Measurements from ENCODE around the gene TP63. TPM values are rescaled to one million over a fixed set of nuclear protein-coding genes. Genes with fewer than 3 reads are reported as not detected.
A peak's percentile ranks its signal among the peaks of the same experiment; 100 is the strongest.

The TP63 gene
- total RNA-seq, 1 donor from 2014 or later: 0.05 TPM

DNA sequence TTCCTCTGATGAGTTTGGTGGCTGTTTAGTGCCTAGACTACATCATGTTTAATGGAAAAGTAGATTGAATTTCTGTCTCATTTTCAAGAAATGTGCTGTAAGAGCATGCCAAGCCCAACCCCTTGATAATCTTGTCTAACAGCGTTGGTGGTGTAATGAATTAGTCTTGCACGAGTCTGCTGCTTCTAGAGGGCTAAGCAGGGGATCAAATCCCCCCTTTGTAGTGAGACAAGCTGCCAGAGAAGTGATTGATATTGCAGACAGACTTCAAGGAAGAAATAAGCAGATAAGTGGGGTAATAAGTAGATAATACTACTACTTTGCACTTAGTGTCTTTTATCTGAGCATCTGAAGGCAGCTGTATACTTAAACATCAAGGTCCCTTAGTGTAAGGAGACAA is 141.4 kb downstream of the TP63 start:
- DNase-seq (ENCODE audit: low spot score) (no peak), ATAC-seq (no peak)

DNA sequence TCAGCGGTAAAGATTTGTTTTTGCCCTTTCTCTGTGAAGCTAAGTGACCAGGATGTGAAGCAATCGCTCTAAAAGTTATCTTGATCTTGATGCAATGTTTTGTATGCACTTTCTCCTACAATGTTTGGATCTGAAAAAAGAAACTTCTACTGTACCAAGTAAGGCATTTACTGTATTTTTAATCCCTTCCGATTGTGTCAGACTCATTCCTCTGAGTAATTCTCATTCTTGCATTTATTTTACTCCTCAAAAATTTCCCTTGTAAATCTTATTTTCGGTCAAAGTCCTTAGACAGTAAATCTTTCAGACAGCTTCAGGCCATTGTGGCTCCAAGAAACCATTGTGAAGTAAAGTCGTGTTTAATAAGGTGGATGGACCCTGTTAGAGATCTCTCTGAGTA is 141.9 kb downstream of the TP63 start:
- ATAC-seq (peak; percentile 67), DNase-seq (ENCODE audit: low spot score) (no peak)

DNA sequence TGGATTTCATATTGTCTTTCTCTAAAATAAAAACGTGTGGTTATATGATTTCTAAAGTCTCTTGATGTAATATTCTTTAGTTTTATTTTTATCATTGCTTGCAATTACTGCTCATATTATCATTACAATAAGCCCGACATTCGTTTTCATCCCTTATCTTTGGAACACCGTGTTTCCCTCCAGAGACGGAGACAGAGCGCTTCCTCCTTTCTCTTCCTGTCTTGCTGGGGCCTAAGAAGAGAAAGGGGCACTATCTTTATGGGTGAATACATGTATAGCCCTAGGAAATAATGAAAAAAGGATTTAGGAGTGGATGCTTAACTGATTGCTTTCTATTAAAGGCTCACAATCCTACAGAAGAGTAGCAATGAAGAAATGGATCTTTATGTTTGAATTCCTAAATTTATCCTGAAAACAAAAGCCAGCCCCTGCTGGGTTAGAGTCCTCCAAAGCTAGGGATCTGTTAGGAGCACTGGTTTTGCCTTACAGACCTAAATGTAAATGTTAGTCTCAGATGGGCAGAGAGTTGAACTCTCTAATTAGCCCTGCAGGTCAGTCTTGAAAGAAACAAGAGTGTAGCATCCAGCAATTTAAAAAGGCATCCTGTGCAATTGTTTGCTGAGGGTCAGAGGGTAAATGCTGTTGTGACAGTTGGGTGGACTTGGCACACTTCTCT is 145.1 kb downstream of the TP63 start:
- no peak for ATAC-seq
- no peak for DNase-seq (ENCODE audit: low spot score)

GRCh38 chr3:189778340-189778950 is 147.3 kb downstream of the TP63 start:
- no peak for DNase-seq (ENCODE audit: low spot score)

DNA sequence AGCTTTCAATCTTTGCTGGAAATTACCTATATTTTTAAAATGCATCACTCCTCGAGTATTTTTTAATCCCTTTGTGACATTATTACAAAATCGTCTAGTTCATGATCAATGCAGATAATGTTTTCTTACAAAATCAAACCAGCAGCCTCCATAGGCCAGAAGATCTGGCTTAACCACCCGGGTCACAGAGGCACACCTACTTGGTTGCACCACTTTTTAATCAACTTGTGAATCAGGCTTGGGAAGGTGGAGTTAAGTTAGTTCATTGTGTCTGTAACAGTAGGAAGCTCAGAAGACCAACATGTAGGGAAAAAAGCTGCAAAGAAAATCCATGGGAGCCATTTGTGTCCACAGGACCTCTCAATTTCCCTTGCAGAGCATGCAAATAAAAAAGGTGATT is 148.0 kb downstream of the TP63 start:
- ATAC-seq: no peak
- DNase-seq (ENCODE audit: low spot score): no peak

More at GRCh38 chr3:189778340-189778950, 147.3 kb downstream of the TP63 start:
- no peak for ATAC-seq

DNA sequence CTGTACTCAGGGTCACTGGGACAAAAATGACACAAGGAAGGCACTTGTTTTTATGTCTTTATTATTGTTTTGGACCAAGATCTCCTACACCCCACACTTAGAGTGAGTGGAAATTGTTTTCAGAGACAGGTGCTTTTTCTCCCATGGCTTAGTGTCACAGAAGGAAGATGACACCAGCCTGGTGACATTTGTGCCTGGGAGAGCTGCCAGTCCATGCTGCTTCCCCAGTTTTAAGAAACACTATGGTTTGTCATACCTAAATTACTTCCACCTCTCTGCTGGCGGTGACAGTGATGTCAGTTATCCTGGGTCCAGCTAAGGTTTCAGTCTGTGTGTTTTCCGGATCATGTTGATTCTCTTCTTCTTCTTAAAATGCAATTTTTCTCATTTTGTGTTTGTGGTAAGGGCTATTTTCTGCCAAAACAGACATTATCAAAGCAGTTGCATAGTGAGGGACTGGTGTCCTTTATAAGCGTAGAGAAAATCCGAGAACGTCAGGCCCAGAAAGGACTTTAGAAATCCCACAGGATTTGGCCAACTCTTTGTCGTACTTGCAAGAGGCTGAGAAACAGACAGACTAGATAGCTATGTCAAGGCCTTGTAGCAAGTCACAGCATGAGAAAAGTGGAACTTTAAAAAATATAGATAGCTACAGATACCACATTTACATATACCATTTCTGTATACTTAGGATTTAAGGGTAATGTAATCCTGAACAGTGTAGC is 149.5 kb downstream of the TP63 start:
- DNase-seq (ENCODE audit: low spot score) (no peak), ATAC-seq (no peak)

DNA sequence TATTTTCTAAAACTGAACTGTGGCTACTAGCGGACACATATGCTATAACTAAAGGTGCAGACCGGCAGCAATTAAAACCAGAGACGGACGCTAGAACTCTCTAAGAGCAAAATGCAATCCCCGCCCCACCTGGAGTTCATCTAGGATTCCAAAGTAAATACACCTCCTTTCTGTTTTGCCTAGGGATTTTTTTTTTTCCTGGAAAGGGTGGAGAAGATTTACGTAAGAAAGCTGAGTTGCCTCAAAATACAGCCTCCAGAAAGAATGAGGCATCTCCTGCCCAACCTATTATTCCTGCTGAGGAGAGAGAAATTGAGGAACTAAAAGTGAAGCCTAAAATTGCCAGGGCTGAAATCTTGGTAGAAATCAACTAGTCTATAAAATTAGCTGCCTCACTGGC is 150.2 kb downstream of the TP63 start:
- no peak for ATAC-seq
- DNase-seq (ENCODE audit: low spot score): no peak

GRCh38 chr3:189786479-189787064 is 155.4 kb downstream of the TP63 start:
- no peak for DNase-seq (ENCODE audit: low spot score)
- no peak for ATAC-seq

DNA sequence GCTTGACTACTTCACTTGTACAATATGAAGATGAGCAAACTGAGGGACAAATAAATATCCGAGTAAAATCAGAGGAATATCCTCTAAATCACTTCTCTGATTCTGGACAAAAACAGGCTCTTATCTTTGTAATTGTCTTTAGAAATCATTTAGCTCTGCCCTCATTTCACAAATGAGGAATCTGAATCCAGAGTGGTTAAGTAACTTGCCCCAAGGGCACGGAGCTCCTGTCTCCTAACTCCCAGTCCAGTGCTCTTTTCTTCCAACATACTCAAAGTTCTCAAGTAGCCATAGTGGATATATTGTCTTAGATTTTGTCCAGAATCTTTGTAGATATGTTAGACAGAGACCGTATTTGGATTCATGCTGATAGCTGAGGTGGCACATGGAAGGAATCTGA is 156.0 kb downstream of the TP63 start:
- DNase-seq (ENCODE audit: low spot score): no peak

DNA sequence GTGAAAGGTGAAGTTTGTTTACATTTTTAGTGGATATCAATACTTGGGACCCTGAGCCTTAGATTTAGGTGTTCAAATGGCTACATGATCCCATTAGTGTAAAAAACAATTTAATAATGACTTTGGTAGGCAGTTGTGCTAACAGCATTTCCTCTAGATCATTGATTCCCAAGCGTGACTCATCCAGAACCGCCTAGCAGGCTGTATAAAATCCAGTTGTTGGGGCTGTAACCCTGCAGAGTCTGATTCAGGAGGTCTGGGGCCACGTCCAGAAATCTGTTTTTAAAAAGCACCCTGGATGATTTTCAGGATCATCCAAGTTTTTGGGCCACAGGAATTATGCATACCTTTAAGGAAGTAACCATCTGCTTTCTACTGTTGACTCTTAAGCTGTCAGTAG is 156.4 kb downstream of the TP63 start:
- no peak for DNase-seq (ENCODE audit: low spot score)
- ATAC-seq: no peak

More for the DNA sequence above, 156.0 kb downstream of the TP63 start:
- no peak for ATAC-seq

DNA sequence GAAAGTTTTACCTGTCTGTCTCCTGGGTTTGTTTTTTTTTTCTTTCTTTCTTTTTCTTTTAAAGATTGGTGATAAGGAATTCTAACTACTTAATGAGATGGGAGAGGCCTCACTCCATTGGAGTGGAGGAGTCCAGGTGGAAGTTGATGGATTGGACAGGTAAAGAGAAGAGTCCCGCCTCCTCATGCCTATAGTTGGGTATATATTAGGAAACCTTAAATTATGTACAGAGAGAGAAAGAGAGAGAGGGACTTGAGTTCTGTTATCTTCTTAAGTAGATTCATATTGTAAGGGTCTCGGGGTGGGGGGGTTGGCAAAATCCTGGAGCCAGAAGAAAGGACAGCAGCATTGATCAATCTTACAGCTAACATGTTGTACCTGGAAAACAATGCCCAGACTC is 158.2 kb downstream of the TP63 start:
- no peak for DNase-seq (ENCODE audit: low spot score)
- ATAC-seq: no peak

- DNase-seq (ENCODE audit: low spot score): no peak
- ATAC-seq: no peak
Measured at GRCh38 chr3:189790658-189791057, 159.5 kb downstream of the TP63 start.

DNA sequence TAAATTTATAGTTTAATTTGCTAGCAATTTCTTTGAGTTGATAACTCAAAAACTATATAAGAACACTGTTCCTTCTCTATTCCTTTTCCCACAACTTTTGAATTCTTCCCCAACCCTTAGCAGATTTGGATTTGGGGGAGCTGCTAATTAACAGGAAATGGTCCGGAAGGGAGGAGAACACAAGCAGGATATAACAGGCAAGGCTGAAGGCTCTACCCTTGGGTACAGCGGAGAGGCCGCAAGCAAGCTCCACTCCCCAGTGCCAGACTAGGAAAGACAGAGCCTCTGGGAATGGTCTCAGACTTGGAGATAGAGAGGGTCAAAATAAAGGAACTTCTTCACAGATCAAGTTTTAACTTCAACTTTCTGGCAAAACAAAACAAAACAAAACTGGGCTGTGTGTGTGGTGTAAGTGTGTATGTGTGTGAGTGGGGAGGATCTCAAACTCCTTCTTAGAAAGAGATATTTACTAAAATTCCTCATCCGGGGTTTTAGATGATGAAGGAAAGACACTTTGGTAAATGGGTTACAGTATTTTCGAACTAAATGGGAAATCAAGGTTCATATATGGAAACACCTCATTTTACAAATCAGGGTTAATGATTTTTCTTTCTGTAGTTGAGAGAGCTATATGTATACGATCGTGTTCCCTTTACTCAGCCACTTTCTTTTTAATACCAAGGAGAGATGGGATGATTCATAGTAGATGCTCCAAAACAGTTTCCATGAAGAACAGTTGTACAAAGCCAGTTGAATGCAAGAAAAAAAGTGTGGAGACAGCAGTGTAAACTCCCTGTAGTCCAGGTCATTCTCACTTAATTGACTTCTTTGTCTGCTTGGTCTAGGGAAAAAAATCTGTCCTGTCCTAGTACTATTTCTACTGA is 161.1 kb downstream of the TP63 start:
- ATAC-seq: no peak
- no peak for DNase-seq (ENCODE audit: low spot score)

- DNase-seq (ENCODE audit: low spot score) (no peak), ATAC-seq (no peak)
Measured at GRCh38 chr3:189794518-189794917, 163.3 kb downstream of the TP63 start.

GRCh38 chr3:189797103-189797750 is 166.0 kb downstream of the TP63 start:
- no peak for ATAC-seq
- DNase-seq (ENCODE audit: low spot score): no peak

GRCh38 chr3:189799366-189799765 is 168.2 kb downstream of the TP63 start:
- DNase-seq (ENCODE audit: low spot score) (no peak), ATAC-seq (no peak)

DNA sequence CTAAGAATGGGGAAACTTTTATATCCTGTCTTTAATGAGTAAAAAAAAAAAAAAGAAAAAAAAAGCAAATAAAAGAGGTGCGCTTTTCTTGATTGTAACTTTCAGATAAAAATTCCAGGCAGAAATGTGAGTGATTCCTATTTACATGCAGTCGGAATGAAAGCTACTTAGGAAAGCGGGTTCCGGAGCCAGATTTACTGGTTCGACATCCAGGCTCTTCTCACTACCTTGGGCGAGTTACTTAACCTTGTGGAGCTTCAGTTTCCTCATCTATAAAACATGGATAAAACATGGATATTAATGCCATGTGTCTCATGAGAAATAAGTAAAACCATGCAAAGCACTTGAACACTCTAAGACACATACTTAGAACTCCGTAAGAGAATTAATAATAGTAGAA is 169.2 kb downstream of the TP63 start:
- ATAC-seq (no peak), DNase-seq (ENCODE audit: low spot score) (no peak)

DNA sequence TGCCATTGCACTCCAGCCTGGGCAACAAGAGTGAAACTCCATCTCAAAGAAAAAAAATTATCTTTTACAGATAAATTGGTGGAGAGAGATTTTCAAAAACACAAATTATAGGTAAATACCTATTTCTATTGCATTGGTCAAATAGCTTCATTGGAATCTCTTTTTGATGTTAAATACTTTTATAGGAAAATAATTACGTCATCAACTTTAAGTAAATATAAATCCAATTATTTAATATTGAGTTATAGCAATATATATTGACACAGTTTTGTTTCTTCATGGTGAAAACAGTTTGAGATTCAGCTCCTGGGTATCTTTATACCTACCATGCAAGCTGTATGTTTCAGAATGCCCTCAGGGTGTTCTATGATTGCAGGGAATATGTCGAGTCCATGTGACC is 172.1 kb downstream of the TP63 start:
- no peak for ATAC-seq
- no peak for DNase-seq (ENCODE audit: low spot score)

DNA sequence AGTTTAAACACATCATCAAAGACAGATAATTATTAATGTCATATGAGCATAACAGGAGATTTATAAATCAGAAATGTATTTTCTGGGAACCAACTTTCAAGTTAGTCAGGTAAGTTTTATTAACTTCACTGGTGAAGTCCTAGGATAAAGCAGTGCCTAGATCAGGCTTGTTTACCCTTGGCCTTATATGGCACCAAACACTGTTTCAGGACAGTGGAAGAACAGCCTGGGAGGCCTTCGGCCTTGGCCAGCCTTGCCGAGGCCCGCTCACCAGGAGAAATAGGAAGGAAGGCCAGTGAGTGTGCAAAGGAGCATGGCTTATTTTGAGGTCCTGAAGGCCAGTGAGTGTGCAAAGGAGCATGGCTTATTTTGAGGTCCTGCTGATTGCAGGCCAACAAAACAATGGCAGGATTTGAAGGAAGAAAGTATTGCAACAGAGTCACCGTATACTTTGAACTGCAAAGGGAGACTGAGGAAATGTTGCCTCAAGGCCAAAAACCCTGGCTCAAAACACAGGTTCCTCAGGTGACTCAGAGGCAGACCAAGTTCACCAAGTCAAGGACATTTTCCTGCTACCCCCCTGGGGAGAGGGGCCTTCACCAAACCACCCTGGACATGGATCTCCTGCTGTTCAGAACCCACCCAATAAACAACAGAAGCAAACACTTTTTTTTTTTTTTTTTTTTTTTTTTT is 174.3 kb downstream of the TP63 start:
- ATAC-seq: no peak

More for the DNA sequence above, 174.3 kb downstream of the TP63 start:
- DNase-seq (ENCODE audit: low spot score): no peak
